Measurements from ENCODE around the gene EXOC6B. TPM values are rescaled to one million over a fixed set of nuclear protein-coding genes. Genes with fewer than 3 reads are reported as not detected.
"Not testable (repeated sequence)": the region's sequence is repeated elsewhere in the genome, so short reads cannot be mapped to it uniquely, and the experiment has no call there.

The EXOC6B gene
- total RNA-seq, 2 donors from 2014 or later, result 21.3 to 28.8 TPM

GRCh38 chr2:72604468-72604867, 221.4 kb downstream of the EXOC6B start:
- H3K27me3 ChIP-seq, result no peaks in the 10 kb centered on the region
- H3K4me1 ChIP-seq, result no peaks in the 10 kb centered on the region
- H3K9ac ChIP-seq (ENCODE audit: low read depth in 2 of 2, low read length in 2 of 2), result no peak overlapping the region

GRCh38 chr2:72603481-72603880, 222.4 kb downstream of the EXOC6B start:
- TF ChIP-seq CTCF (IDR thresholded peaks at IDR 0.05), result no peak
- no peaks in the 10 kb centered on the region for H3K27me3 ChIP-seq
- H3K36me3 ChIP-seq, result no peaks in the 10 kb centered on the region
- intact Hi-C loops (cut with DNase I), result loop anchor here (10.0 kb wide), 1 partner anchor 141 kb away; no protein-coding TSS in a partner anchor
- no peaks in the 10 kb centered on the region for H3K9me3 ChIP-seq
- no peak overlapping the region for H3K4me3 ChIP-seq
- no peaks in the 10 kb centered on the region for H3K4me1 ChIP-seq
- no peak overlapping the region for H3K9ac ChIP-seq (ENCODE audit: low read depth in 2 of 2, low read length in 2 of 2)
- no peak for DNase-seq
- no peak overlapping the region for H3K27ac ChIP-seq

More at GRCh38 chr2:72604468-72604867, 221.4 kb downstream of the EXOC6B start:
- Histone ChIP-seq H3K9me3 (no peaks in the 10 kb centered on the region), H3K36me3 (no peaks in the 10 kb centered on the region), H3K4me3 (no peak overlapping the region), H3K27ac (no peak overlapping the region)
- no peak for TF ChIP-seq CTCF (IDR thresholded peaks at IDR 0.05)
- no peak for DNase-seq
- intact Hi-C loops (cut with DNase I), result loop anchor here (10.0 kb wide), 1 partner anchor 140 kb away; no protein-coding TSS in a partner anchor

GRCh38 chr2:72602711-72603110, 223.1 kb downstream of the EXOC6B start:
- intact Hi-C loops (cut with DNase I), result loop anchor here (10.0 kb wide), 1 partner anchor 142 kb away; no protein-coding TSS in a partner anchor
- no peaks in the 10 kb centered on the region for H3K4me1 ChIP-seq
- H3K36me3 ChIP-seq, result no peaks in the 10 kb centered on the region
- H3K27me3 ChIP-seq, result no peaks in the 10 kb centered on the region
- H3K4me3 ChIP-seq, result no peak overlapping the region
- no peaks in the 10 kb centered on the region for H3K9me3 ChIP-seq
- no peak for TF ChIP-seq CTCF (IDR thresholded peaks at IDR 0.05)
- no peak overlapping the region for H3K27ac ChIP-seq
- DNase-seq, result no peak
- H3K9ac ChIP-seq (ENCODE audit: low read depth in 2 of 2, low read length in 2 of 2), result no peak overlapping the region

GRCh38 chr2:72602095-72602494, 223.7 kb downstream of the EXOC6B start:
- intact Hi-C loops (cut with DNase I), result loop anchor here (10.0 kb wide), 1 partner anchor 143 kb away; no protein-coding TSS in a partner anchor
- Histone ChIP-seq H3K36me3 (no peaks in the 10 kb centered on the region), H3K9me3 (no peaks in the 10 kb centered on the region), H3K27ac (no peak overlapping the region), H3K9ac (ENCODE audit: low read depth in 2 of 2, low read length in 2 of 2) (no peak overlapping the region), H3K27me3 (no peaks in the 10 kb centered on the region), H3K4me1 (no peaks in the 10 kb centered on the region), H3K4me3 (no peak overlapping the region)
- DNase-seq, result no peak
- no peak for TF ChIP-seq CTCF (IDR thresholded peaks at IDR 0.05)

GRCh38 chr2:72583836-72584235, 242.0 kb downstream of the EXOC6B start:
- intact Hi-C loops (cut with DNase I); H3K36me3 ChIP-seq; DNase-seq; H3K4me1 ChIP-seq; H3K9ac ChIP-seq (ENCODE audit: low read depth in 2 of 2, low read length in 2 of 2); H3K9me3 ChIP-seq; H3K27ac ChIP-seq; H3K27me3 ChIP-seq; H3K4me3 ChIP-seq: not testable (repeated sequence)

GRCh38 chr2:72583376-72583775, 242.5 kb downstream of the EXOC6B start:
- no peak for TF ChIP-seq CTCF (IDR thresholded peaks at IDR 0.05)
- no peaks in the 10 kb centered on the region for H3K9me3 ChIP-seq
- H3K27ac ChIP-seq, result no peak overlapping the region
- no peaks in the 10 kb centered on the region for H3K4me1 ChIP-seq
- no peaks in the 10 kb centered on the region for H3K36me3 ChIP-seq
- no peaks in the 10 kb centered on the region for H3K27me3 ChIP-seq
- no peak overlapping the region for H3K4me3 ChIP-seq
- DNase-seq, result no peak
- H3K9ac ChIP-seq (ENCODE audit: low read depth in 2 of 2, low read length in 2 of 2), result no peak overlapping the region
- intact Hi-C loops (cut with DNase I), result no loop called here
